GM12873 (cell line): ENCODE data around the gene VWA8.

Experiments used
- CTCF ChIP-seq: IDR thresholded peaks from 2 replicates; pipeline ENCODE4 v1.5.1; 2012; ENCODE audit warnings: low read depth, mild to moderate bottlenecking, moderate library complexity, low read length, control low read depth; ENCODE audit not compliant: insufficient read depth; ENCODE audit errors: missing control alignments

VWA8 gene

GRCh38 chr13:41608111-41608838 lies 352.6 kb downstream of the VWA8 start:
- no peak for TF ChIP-seq CTCF

- TF ChIP-seq CTCF = no peak
Measured at GRCh38 chr13:41606646-41607045, 354.3 kb downstream of the VWA8 start.

GRCh38 chr13:41605319-41606285 lies 355.3 kb downstream of the VWA8 start:
- no peak for TF ChIP-seq CTCF

- no peak for TF ChIP-seq CTCF
Measured at GRCh38 chr13:41603917-41604316, 357.0 kb downstream of the VWA8 start.

GRCh38 chr13:41601718-41602445 lies 359.0 kb downstream of the VWA8 start:
- no peak for TF ChIP-seq CTCF

- TF ChIP-seq CTCF = no peak
Measured at GRCh38 chr13:41599619-41600018, 361.3 kb downstream of the VWA8 start.

- no peak for TF ChIP-seq CTCF
Measured at GRCh38 chr13:41597348-41598041, 363.4 kb downstream of the VWA8 start.
